Measurements from ENCODE around the gene IQCC. TPM values are rescaled to one million over a fixed set of nuclear protein-coding genes. Genes with fewer than 3 reads are reported as not detected.

Gene IQCC
- polyA plus RNA-seq, 4 donors: 5.6 to 9.8 (median 7.3) TPM

DNA sequence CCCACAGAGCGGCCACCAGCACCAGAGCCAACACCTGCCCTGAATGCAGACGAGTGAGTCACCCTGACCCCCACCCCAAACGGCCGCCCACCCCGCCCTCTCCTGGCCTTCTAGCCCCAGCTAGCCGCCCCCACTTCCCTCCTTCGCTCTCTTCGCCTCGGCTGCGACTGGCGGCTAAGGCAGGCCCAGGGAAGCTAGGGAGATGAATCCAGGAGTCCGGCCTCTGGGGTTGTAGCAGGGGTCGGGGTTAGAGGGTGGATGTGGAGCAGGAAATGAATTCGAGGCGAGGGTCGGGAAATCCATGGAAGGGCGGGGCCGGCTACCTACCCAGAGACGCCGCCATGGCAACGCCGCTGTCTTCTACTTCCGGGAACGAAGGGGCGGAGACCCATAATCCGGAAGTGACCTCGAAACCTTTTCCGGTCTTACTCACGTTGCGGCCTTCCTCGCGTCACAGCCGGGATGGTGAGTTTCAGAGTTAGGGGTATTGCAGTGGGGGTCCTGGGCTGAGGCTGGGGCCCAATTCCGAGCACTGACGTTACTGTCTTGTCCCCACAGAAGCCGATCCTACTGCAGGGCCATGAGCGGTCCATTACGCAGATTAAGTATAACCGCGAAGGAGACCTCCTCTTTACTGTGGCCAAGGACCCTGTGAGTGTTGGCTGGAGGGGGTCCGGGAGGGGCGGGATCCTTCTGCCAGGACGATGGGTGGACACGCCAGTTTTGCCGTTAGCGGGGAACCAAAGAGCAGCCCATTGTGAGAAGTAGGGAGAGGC, 16.7 kb downstream of the IQCC start, which contains the start of the genes EIF3I and TMEM234:
Gene EIF3I (plus strand): TSS at position 428 of the 776 bp plus-strand sequence. CDS start 35 bp downstream, at position 463.
Gene TMEM234 (minus strand): TSS at position 374 of the 776 bp plus-strand sequence. CDS start 31 bp downstream, at position 343.
- peak in 3 of 4 donors; percentile 80 to 91 (median 90) for DNase-seq (ENCODE audit: low read depth in 4 of 4, low spot score in 3 of 4)

DNA sequence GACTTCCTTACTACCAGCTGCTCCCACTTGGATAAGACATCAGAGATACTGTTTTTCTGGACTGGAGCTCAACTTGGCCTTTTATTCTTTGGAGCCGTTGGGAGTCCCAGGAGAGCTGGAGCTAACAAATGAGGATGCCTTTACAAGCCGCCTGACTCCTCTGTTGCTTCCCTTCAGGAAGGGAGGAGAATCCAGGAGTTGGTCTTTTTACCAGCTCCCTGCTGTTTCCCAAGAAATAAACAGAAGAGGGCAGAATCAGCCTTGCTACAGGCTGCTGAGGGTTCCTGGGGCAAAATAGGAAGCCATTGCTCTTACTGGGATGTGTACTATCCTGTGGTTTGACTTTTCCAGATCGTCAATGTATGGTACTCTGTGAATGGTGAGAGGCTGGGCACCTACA, 18.2 kb downstream of the IQCC start:
- DNase-seq (ENCODE audit: low read depth in 4 of 4, low spot score in 3 of 4): no peak

DNA sequence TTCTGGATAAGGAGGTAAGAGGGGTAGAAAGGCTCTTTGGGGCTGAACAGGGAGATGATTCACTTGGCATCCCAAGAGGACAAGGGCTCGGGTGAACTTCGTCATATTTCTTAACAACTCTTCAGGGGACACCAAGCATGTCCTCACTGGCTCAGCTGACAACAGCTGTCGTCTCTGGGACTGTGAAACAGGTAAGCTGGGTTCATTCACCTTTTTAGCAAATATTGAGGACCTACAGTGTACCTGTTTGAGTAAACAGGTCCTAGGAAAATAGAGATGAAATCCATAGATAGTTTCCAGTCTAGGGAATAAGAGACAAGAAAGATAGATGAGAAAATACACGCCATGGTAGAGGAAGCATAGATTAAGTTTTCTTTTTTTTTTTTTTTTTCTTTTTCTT, 18.8 kb downstream of the IQCC start:
- DNase-seq (ENCODE audit: low read depth in 4 of 4, low spot score in 3 of 4): no peak

DNA sequence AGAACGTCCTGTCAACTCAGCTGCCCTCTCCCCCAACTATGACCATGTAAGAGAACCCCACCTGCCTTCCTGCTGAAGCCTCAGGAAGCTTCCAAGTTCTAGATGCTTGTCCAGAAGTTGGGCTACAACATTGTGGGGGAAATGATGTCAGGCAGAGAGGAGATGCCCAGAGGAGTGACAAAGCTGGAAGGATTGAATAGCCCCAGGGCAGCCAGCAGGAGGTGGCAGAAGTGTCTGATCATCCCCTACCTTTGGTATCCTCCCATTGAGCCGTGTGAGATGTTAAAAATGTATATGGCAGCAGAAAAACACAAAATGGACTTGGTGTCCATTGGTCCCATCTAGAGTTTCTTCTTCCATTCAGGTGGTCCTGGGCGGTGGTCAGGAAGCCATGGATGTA, 23.3 kb downstream of the IQCC start:
- DNase-seq (ENCODE audit: low read depth in 4 of 4, low spot score in 3 of 4): no peak

DNA sequence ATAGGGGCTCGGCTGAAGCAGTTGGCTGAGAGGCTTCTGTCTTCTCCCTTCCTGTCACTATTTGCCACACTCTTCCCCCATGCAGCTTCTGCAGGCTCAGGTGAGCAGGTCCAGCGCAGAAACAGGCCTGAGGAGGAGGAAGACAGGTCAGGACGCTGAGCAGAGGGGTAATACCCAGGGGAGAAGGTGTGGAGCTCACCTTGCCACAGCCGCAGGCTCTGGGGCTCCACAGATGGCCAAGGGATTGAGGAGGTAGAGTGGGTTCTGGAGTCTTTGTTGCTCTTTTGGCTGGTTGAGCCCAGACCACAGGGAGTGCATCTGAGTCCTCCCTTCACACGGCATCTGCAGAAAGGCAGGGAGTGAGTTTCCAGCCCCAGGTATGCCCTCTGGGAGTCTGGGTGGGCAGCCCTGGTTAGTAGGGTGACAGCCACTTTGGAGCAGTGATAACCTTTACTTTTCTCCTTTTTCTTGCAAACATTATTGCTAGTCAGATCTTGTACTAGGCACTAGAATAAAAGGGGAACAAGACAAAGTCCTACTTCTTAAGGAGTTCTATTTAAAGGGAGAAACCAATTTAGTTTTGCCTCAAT, 26.5 kb downstream of the IQCC start:
- DNase-seq (ENCODE audit: low read depth in 4 of 4, low spot score in 3 of 4): no peak

DNA sequence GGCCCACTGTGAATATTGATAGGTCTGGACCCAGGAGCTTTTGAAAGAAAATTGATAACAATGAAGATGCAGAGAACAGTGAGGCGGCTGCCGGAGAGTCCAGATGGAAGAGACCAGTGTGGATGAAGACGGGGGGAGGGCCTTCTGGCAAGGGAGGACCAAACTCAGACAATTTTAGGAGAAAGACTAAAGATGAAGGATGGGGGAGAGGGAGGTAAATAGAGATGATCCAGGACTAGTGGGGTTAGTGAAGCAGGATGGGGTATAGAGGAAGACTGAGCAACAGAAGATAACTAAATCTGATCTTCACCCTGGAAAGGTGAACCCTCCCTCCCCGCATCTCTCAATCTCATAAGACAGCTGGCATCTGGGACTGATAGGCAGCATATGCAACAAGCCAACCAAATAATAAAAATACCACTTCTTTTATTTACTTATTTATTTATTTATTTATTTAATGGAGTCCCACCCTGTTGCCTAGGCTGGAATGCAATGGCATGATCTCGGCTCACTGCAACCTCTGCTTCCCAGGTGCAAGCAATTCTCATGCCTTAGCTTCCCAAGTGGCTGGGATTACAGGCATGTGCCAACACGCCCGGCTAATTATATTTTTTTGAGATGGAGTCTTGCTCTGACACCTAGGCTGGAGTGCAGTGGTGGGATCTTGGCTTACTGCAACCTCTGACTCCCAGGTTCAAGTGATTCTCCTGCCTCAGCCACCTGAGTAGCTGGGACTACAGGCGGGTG, 27.3 kb downstream of the IQCC start:
- DNase-seq (ENCODE audit: low read depth in 4 of 4, low spot score in 3 of 4): no peak

DNA sequence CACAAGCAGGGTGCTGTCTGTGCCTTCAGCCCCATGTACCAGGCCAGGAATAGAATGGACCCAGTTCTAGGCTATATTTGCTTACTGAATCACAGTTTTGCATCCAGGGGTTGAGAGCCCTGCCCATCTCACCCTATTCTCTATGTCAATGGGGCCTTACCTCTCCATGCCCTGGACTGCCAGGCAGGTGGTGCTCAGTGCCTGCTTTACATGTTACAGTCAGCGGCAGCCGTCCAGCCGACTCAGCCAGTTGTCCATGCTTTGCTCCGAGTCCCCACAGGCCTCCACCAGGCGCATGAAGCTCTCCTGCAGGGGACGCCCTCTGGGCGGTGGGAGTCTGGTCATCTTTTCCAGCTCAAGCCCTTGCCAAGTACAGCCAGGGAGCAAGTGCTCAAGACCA, 29.3 kb downstream of the IQCC start:
- no peak for DNase-seq (ENCODE audit: low read depth in 4 of 4, low spot score in 3 of 4)

DNA sequence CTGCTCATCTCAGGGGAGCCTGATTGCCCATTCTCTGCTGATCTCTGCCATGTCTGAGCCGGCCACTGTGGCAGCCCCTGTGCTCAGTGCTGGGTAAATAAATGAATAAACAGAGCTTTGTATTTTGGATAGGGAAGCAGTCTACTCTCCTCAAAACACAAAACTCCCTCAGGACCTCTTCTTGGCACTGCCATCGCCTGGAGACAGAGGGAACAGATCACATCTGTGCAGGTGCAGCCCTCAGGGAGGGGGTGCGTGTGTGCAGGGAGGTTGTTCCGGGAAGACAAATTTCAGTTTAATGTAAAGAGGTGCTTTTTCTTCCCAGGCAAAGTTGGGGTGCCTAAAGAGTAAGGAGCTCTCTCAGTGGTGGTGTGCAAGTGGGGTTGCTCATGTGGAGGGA, 33.9 kb downstream of the IQCC start:
- DNase-seq (ENCODE audit: low read depth in 4 of 4, low spot score in 3 of 4): no peak

DNA sequence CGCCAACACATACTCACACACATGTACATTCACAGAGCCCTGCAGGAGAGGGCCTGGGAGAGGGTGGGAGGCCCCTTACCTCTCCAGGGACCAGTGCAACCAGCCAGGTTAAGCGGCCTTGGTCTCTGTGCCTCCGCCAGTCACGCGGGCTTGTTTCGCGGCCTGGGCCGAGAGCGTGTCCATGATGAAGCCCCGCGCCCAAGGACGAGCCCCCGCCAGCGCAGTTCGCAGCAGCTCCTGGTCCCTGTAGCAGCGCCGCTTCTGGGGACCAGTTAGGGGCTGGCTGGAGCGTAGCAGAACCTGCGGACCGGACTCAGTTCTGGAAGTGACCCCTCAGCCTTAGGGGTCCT, 34.3 kb downstream of the IQCC start:
- no peak for DNase-seq (ENCODE audit: low read depth in 4 of 4, low spot score in 3 of 4)

DNA sequence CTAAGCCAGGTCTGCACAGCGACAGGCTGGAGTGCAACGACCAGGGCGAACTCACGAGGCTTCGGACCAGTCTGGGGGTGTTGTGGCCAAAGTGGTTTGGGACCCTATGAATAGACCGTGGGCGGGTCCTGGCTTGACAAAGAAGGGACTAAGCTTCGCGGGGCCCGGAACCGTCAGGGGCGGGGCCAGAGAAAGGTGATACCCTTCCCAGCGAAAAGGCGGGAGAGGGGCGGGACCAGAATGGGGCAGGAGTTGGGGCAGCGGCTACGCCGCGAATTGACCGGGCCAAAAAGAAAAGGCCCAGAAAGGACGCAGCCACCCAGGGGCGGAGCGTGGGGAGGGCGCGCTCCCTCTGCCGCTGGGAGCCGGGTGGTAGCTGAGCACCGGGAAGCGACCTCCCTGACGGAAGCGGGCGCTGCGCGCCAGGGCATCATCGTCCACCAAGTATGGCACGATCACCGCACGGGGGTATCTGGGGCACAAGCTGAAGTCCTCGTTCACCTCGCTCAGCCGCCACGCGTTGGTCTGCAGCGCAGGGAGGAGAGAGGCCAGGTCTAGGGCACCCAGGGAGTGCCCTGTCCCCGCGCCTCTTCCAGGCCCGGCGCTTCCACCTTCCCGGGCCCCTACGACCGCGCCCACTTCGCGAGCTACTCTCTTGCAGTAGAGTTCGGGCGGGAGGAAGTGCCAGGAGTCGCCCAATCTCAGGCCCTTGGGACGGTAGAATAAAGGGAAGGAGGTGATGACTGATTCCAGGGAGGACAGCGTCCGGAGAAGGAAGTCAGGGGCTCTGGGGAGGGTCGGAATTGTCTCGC, 34.9 kb downstream of the IQCC start:
- DNase-seq (ENCODE audit: low read depth in 4 of 4, low spot score in 3 of 4): no peak

DNA sequence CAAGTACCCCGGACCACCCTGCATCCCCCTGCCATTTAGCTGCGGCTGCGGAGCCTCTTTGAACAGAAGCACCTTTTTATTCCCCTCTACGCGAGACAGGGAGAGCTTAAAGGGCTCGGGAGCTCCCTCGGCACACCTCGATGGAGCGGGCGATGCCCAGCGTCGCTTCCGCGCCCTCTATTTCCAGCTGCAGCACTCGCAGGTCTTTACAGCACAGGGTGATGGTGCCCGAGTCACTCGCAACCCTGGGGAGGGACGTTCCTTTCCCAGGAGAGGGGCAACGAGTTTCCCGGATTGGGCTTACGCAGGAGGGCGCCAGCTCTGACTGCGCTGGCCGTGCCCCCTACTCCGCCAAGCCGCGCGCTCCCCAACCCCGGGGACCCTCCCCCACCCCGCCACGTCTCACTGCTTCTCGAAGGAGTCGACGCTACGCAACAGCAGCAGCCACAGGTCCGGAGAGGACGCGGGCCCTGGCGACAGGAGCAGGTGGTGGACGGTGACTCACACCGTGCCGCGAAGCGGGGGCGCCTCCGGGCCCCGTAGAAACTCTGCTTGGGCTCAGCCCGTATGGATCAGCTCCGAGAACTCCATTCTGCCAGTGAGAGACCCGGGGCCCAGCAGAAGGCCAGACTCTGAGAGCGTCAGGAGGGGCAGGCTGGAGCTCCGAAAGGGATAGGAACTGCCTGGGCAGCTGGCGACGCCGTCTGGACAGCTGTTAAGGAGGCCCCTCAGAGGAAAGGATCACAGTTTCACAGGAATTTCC, 35.7 kb downstream of the IQCC start:
- no peak for DNase-seq (ENCODE audit: low read depth in 4 of 4, low spot score in 3 of 4)

DNA sequence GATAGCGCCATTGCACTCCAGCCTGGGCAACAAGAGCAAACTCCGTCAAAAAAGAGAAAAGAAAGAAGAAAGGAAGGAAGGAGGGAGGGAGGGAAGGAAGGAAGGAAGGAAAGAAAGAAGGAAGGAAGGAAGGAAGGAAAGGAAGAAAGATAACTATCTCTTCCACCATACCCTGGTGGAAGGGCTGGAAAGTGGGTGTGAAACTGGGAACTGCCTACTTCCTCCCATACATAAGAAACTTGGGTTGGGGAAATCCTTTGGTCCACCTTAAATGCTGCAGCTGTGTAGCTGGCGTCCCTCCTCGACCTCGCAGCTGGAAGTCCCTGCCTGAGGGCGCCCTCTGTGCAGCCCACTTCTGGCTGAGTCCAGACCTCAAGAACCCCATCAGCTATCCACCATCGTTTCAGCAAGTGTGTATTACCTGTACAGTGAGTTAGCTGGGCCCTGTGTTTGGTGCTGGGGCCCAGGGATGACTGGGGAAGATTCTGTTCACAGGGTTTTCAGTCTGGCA, 36.9 kb downstream of the IQCC start:
- no peak for DNase-seq (ENCODE audit: low read depth in 4 of 4, low spot score in 3 of 4)

DNA sequence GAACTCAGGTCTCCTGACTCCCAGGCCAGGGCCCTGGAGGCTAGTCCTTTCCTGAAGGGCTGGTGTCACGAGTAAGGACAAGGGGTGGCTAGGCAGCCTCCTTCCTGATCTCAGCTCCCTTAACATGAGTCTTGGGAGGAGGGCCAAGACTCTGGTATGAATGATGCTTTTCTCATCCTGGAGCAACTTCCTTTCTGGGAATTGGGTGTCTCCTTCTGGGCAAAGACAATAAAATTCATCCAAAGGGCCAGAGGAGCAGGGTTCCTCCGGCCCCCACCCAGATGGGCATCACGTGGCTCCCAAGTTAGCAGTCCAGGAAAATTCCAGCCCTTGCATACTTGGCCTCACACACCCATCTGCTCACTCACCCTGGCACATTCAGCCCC, 41.4 kb downstream of the IQCC start, which contains the start of gene FAM167B:
Gene FAM167B (plus strand): TSS at position 335 of the 386 bp plus-strand sequence. CDS start 200 bp downstream, outside the sequence.
- no peak for DNase-seq (ENCODE audit: low read depth in 4 of 4, low spot score in 3 of 4)

DNA sequence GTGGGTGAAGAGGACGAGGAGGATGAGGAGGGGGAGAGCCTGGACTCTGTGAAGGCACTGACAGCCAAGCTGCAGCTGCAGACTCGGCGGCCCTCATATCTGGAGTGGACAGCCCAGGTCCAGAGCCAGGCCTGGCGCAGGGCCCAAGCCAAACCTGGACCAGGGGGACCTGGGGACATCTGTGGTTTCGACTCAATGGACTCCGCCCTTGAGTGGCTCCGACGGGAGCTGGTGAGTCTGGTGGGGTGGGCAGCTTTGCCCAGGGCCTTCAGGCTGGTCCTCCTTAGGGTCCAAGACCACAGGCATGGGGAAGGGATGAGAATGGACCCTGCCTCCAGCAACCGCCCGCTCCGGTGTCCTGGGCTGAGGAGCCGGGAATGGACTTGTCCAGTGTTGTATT, 42.0 kb downstream of the IQCC start:
- DNase-seq (ENCODE audit: low read depth in 4 of 4, low spot score in 3 of 4): no peak

DNA sequence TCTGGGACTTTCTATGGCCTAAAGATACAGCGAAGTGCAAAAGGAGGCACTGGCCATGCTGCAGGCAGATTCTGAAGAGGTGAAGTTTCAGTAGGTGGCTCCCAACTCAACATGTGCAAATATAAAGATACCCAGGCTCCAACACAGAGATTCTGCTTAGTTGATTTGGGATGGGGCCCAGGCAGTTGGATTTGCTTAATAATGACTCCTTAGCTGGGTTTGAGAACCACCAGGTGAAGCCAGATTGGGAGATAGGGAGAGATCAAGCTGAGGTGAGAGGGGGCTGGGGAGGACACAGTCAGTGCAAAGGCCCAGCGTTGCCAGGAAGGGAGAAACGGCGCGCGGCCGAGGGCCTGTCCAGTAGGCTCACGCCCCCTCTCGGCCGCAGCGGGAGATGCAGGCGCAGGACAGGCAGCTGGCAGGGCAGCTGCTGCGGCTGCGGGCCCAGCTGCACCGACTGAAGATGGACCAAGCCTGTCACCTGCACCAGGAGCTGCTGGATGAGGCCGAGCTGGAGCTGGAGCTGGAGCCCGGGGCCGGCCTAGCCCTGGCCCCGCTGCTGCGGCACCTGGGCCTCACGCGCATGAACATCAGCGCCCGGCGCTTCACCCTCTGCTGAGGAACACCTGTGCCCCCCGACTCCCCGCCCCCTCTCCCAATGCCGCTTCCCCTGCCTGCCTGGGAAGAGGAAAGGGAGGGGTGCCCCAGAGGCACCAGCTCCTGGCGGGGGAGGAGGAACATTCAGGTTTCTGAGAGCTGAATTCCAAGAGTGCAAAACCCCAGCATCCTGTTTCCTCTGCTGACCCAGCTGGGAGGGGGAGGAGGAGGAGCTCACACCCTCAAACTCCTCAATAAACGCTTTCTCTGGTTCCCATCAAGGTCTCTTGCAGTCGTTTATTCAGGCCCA, 42.8 kb downstream of the IQCC start:
- no peak for DNase-seq (ENCODE audit: low read depth in 4 of 4, low spot score in 3 of 4)

DNA sequence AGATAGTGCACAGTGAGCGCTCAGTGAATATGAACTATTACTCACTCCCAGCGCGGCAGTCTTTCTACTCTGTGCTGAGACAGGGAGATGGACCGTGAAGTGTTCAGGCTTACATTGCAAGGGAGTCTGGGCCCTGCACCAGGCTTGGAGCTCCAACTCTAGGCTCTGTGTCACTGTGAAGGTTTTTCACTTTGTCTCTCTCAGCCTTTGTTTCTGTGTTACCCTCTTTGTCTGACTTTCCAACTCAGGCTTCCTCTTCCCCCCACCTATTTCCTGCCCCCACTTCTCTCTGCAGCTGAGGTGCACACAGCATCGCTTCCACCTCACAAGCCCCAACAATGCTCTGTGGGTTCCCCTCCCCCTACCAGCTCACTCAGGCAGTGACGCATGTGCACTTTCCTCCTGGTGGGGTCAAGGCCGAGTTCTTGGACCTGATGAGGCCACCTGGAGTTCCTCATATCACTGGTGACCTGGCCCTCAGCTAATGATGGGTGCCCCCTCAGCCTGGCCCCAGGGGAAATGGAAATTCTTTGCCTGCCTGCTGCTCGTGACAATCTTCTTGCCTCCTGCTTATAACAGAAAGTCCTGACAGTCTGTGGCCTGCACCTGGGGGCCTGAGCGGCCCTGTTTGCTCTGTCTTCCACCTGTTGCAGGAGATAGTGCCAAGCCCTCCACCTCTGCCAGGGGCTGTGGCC, 44.5 kb downstream of the IQCC start:
- DNase-seq (ENCODE audit: low read depth in 4 of 4, low spot score in 3 of 4): no peak

DNA sequence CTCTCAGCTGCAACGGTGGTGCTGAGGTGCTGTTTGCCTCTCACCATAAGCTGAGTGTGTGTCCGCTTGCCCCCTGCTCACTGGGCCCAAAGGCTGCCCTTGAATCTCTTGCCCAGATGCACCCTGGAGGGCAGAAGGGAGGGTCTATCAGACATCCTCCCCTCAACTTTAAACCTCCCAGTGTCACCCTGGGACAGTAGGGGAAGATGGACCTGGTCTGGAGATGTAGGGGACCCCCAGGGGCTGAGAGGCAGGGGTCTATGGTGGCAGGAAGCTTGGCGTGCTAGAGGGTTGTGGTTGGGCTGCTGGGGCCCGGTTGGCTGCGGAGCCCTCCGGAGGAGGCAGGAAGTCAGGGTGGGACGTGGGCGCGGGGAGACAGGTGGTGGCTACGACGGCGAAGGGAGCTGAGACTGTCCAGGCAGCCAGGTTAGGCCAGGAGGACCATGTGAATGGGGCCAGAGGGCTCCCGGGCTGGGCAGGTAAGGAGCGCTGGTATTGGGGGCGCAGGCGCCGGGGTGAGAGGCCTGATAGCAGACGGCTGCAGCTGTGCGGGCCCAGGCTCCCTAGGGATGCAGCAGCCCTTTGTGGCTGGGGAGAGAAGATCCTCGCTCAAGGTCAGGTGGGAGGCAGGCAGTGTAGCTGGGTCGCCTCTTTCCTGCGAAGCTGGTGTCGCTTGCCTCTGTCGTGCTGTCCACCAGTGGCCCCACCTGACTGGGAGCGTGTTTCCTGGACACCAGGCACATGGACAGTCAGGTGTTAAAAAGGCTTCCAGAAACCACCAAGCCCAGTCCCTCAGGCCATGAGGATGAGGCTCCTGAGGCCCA, 45.6 kb downstream of the IQCC start, which contains the start of gene LCK:
Gene LCK (plus strand): TSS at position 373 of the 824 bp plus-strand sequence. CDS start 23,065 bp downstream, outside the sequence.
- no peak for DNase-seq (ENCODE audit: low read depth in 4 of 4, low spot score in 3 of 4)

All from left renal pelvis (tissue), 4 donors.